Hepatic stellate cell (primary cell): Measurements from ENCODE around the gene MBTPS1.

ENCODE experiments used
- DNase-seq: peaks from one replicate; pipeline ENCODE4 v3.0.0; 2011; ENCODE audit warnings: low spot score

Gene MBTPS1

GRCh38 chr16:84036131-84036530 lies 80.6 kb downstream of the MBTPS1 start:
- no peak for DNase-seq

GRCh38 chr16:84034516-84034915 lies 82.2 kb downstream of the MBTPS1 start:
- DNase-seq = no peak

GRCh38 chr16:84033251-84034195 lies 83.2 kb downstream of the MBTPS1 start:
- DNase-seq = no peak

- no peak for DNase-seq
Measured at GRCh38 chr16:84032458-84033178, 84.1 kb downstream of the MBTPS1 start.

- no peak for DNase-seq
Measured at GRCh38 chr16:84031556-84031955, 85.2 kb downstream of the MBTPS1 start.

- DNase-seq = no peak
Measured at GRCh38 chr16:84029297-84030047, 87.3 kb downstream of the MBTPS1 start.

- DNase-seq = no peak
Measured at GRCh38 chr16:84027625-84028024, 89.1 kb downstream of the MBTPS1 start.

- DNase-seq = no peak
Measured at GRCh38 chr16:84026606-84027005, 90.1 kb downstream of the MBTPS1 start.

- DNase-seq = peak; percentile 59
Measured at GRCh38 chr16:84024854-84025253, 91.9 kb downstream of the MBTPS1 start.

GRCh38 chr16:84022644-84023043 lies 94.1 kb downstream of the MBTPS1 start:
- DNase-seq = no peak

GRCh38 chr16:84021488-84021887 lies 95.3 kb downstream of the MBTPS1 start:
- no peak for DNase-seq

GRCh38 chr16:84020353-84020752 lies 96.4 kb downstream of the MBTPS1 start:
- no peak for DNase-seq

- no peak for DNase-seq
Measured at GRCh38 chr16:84018710-84019109, 98.0 kb downstream of the MBTPS1 start.

GRCh38 chr16:84016477-84016876 lies 100.3 kb downstream of the MBTPS1 start:
- no peak for DNase-seq

- DNase-seq = no peak
Measured at GRCh38 chr16:84015399-84015798, 101.3 kb downstream of the MBTPS1 start.

- no peak for DNase-seq
Measured at GRCh38 chr16:84014570-84015327, 102.0 kb downstream of the MBTPS1 start.

- no peak for DNase-seq
Measured at GRCh38 chr16:84013787-84014569, 102.8 kb downstream of the MBTPS1 start.

GRCh38 chr16:84009282-84009681 lies 107.5 kb downstream of the MBTPS1 start:
- DNase-seq = no peak

- no peak for DNase-seq
Measured at GRCh38 chr16:84007965-84008364, 108.8 kb downstream of the MBTPS1 start.

- no peak for DNase-seq
Measured at GRCh38 chr16:84007520-84007919, 109.2 kb downstream of the MBTPS1 start.

- DNase-seq = no peak
Measured at GRCh38 chr16:84005391-84005790, 111.4 kb downstream of the MBTPS1 start.
